Measurements from ENCODE around the gene TARS3.

Gene TARS3

GRCh38 chr15:101607108-101607507, 117.2 kb downstream of the TARS3 start:
- no peak overlapping the region for H3K4me3 ChIP-seq (ENCODE audit: low read length)
- TF ChIP-seq CTCF (conservative IDR thresholded peaks at IDR 0.05; ENCODE audit: low read depth, low read length): no peak
- DNase-seq (ENCODE audit: low read depth): no peak

- DNase-seq (ENCODE audit: low read depth): no peak
These were observed 120.0 kb downstream of the TARS3 start for GRCh38 chr15:101604124-101604874.

More at GRCh38 chr15:101604124-101604874, 120.0 kb downstream of the TARS3 start:
- no peak overlapping the region for H3K4me3 ChIP-seq (ENCODE audit: low read length)
- no peak for TF ChIP-seq CTCF (conservative IDR thresholded peaks at IDR 0.05; ENCODE audit: low read depth, low read length)

Measured in retinal pigment epithelial cell (primary cell).